Suprapubic skin (tissue), 4 donors: Measurements from ENCODE around the gene SPOCK2.

Source experiments
- CTCF ChIP-seq, 2 donors: fragments of 200-600 bp in 1 of 2; fragments of 450-650 bp in 1 of 2; sonication (generic) in 1 of 2; IDR thresholded peaks; one replicate each; pipeline ENCODE4 v1.5.1; 2016 to 2019; ENCODE audit warnings: antibody characterized with exemption in 2 of 2, mild to moderate bottlenecking in 1 of 2, moderate library complexity in 1 of 2
- EP300 ChIP-seq: sonication (generic); formaldehyde crosslinking; IDR thresholded peaks from one replicate; pipeline ENCODE4 v1.6.1; 2017; ENCODE audit warnings: antibody characterized with exemption
- POLR2A ChIP-seq, 2 donors: fragments of 450-650 bp; IDR thresholded peaks; one replicate each; pipeline ENCODE4 v1.6.1; 2017; ENCODE audit warnings: antibody characterized with exemption in 2 of 2, mild to moderate bottlenecking in 2 of 2, moderate library complexity in 2 of 2
- POLR2AphosphoS5 ChIP-seq, 3 donors: sonication (generic); formaldehyde crosslinking; IDR thresholded peaks; one replicate each; pipeline ENCODE4 v1.6.1; 2017; ENCODE audit warnings: antibody characterized with exemption in 3 of 3

- TF ChIP-seq POLR2AphosphoS5 (IDR thresholded peaks at IDR 0.05) (no peak), CTCF (IDR thresholded peaks at IDR 0.05) (no peak), POLR2A (IDR thresholded peaks at IDR 0.05) (no peak), EP300 (no peak)
These were observed 67.2 kb downstream of the SPOCK2 start for GRCh38 chr10:72020914-72021809.
